Activated CD8-positive, alpha-beta T cell treated with anti-CD3 and anti-CD28 coated beads, Interleukin-2, amount 10 ng/mL, durations not matched to agents 7 days and 5 days (primary cell): Measurements from ENCODE around the gene MPO. TPM values are rescaled to one million over a fixed set of nuclear protein-coding genes. Genes with fewer than 3 reads are reported as not detected.

Experiments used
- ATAC-seq: fragments of 150-1000 bp; cut with Tn5 transposase; one replicate; pipeline ENCODE4 v1.10.0; 2021; ENCODE audit warnings: moderate library complexity
- CTCF ChIA-PET: fragments of 350-600 bp; sonication (Branson Sonifier 250); formaldehyde crosslinking; loops from one replicate; lab custom pipeline; 2021; ENCODE audit warnings: antibody characterized with exemption; lab: Charles Lee
- POLR2A ChIA-PET: fragments of 350-600 bp; sonication (Branson Sonifier 250); formaldehyde crosslinking; loops from one replicate; lab custom pipeline; 2021; ENCODE audit warnings: antibody characterized with exemption; lab: Charles Lee
- DNase-seq: peaks from one replicate; pipeline ENCODE4 v3.0.0-alpha.2; 2020
- H3K27ac Mint-ChIP-seq: one replicate; pipeline ENCODE4 v1.8.0; 2021; ENCODE audit warnings: mild to moderate bottlenecking, mixed read lengths
- H3K27me3 Mint-ChIP-seq: one replicate; pipeline ENCODE4 v1.8.0; 2021; ENCODE audit warnings: low read depth, mixed read lengths
- H3K36me3 Mint-ChIP-seq: one replicate; pipeline ENCODE4 v1.8.0; 2021; ENCODE audit warnings: low read depth, mixed read lengths
- H3K4me1 Mint-ChIP-seq: one replicate; pipeline ENCODE4 v1.8.0; 2021; ENCODE audit warnings: low read depth, mixed read lengths
- H3K4me3 Mint-ChIP-seq: one replicate; pipeline ENCODE4 v1.8.0; 2021; ENCODE audit warnings: mild to moderate bottlenecking, mixed read lengths
- H3K9me3 Mint-ChIP-seq: one replicate; pipeline ENCODE4 v1.8.0; 2022; ENCODE audit warnings: mixed read lengths; ENCODE audit not compliant: insufficient read depth
- total RNA-seq, 2 experiments: library from RNA; stranded (reverse); gene quantifications; one replicate each; pipeline ENCODE4 v1.2.3, GENCODE V29; 2021

Gene MPO
- total RNA-seq, 2 experiments from 2014 or later, result not detected

DNA sequence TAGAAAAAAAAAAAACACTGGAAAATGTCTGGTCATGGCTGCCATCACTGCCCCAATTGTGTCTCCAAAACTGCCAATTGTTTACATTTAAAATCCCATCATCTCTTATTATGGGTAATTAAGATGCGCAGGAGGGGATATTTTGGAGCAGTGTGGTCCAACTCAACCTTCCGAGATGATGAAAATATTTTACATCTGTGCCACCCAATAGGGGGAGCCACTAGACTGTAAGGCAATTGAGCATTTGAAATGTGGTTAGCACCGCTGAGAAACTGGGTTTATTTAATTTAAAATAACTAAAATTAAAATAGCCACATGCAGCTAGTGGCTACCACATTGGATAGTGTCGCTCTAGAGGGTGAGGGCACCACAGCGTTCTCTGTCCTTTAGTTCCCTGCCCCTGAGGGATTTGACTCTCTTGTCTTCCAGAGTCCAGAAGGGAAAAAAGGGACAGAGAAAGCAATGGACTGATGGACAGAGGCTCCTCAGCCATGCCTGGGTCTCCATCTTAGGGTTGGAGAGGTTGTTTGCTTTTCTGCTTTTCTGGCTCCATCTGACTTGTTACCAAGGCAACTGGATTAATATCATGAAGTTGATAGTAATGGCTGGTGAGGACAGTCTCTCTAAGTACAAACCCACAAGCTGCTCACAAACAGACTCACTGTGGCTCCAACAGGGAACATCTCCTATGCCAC, 3.5 kb downstream of the MPO start:
- H3K36me3 Mint-ChIP-seq, result no peaks in the 10 kb centered on the region
- CTCF ChIA-PET, result interaction anchor here (0.7 kb wide), 1 partner anchor 140 kb away, joined by 3 read pairs; the partner anchor contains the start of gene RNF43
- DNase-seq (peak; percentile 38), ATAC-seq (no peak)
- POLR2A ChIA-PET, result no interaction called here
- peaks cover 12% of the 10 kb centered on the region for H3K27me3 Mint-ChIP-seq
- no peak overlapping the region for H3K4me3 Mint-ChIP-seq
- no peak overlapping the region for H3K27ac Mint-ChIP-seq
- no peaks in the 10 kb centered on the region for H3K9me3 Mint-ChIP-seq
- peaks cover 6% of the 10 kb centered on the region for H3K4me1 Mint-ChIP-seq

DNA sequence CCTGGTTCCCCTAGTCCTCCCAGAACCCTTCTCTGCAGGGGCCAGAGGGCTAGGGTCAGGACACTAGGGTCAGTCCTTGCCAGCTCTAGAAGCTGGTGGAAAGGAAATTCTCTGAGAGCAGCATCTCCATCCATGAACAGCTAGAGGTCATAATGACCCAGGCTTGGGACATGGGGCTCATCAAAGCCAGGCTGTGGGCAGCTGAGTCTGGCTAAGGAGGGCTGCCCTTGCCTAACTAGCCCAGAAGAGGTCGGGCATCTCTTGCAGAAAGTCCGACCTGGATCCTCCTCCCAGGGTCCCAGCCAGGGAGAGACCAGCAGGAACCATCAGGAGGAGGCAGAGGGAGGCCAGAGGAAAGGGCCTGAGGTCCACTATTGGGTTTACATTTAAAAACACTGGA, 4.3 kb downstream of the MPO start:
- ChIA-PET CTCF (interaction anchor here (0.9 to 1.1 kb wide), 2 partner anchors 26 to 41 kb away, joined by 3 to 4 read pairs; no protein-coding TSS in a partner anchor), POLR2A (interaction anchor here (0.6 to 0.7 kb wide), 2 partner anchors 25 to 80 kb away, joined by 3 read pairs; no protein-coding TSS in a partner anchor)
- H3K27ac Mint-ChIP-seq, result no peak overlapping the region
- H3K9me3 Mint-ChIP-seq, result no peaks in the 10 kb centered on the region
- ATAC-seq, result no peak
- no peak for DNase-seq
- H3K36me3 Mint-ChIP-seq, result no peaks in the 10 kb centered on the region
- no peak overlapping the region for H3K4me3 Mint-ChIP-seq
- H3K4me1 Mint-ChIP-seq, result peaks cover 6% of the 10 kb centered on the region
- H3K27me3 Mint-ChIP-seq, result peaks cover 12% of the 10 kb centered on the region

GRCh38 chr17:58275417-58275816, 5.3 kb downstream of the MPO start:
- CTCF ChIA-PET, result interaction anchor here (1.1 kb wide), 1 partner anchor 42 kb away, joined by 4 read pairs; no protein-coding TSS in a partner anchor
- POLR2A ChIA-PET, result interaction anchor here (0.7 kb wide), 1 partner anchor 46 kb away, joined by 3 read pairs; no protein-coding TSS in a partner anchor
- no peaks in the 10 kb centered on the region for H3K9me3 Mint-ChIP-seq
- H3K4me3 Mint-ChIP-seq, result no peak overlapping the region
- H3K36me3 Mint-ChIP-seq, result no peaks in the 10 kb centered on the region
- peaks cover 9% of the 10 kb centered on the region for H3K27me3 Mint-ChIP-seq
- ATAC-seq, result no peak
- H3K27ac Mint-ChIP-seq, result no peak overlapping the region
- DNase-seq, result no peak
- peaks cover 6% of the 10 kb centered on the region for H3K4me1 Mint-ChIP-seq

DNA sequence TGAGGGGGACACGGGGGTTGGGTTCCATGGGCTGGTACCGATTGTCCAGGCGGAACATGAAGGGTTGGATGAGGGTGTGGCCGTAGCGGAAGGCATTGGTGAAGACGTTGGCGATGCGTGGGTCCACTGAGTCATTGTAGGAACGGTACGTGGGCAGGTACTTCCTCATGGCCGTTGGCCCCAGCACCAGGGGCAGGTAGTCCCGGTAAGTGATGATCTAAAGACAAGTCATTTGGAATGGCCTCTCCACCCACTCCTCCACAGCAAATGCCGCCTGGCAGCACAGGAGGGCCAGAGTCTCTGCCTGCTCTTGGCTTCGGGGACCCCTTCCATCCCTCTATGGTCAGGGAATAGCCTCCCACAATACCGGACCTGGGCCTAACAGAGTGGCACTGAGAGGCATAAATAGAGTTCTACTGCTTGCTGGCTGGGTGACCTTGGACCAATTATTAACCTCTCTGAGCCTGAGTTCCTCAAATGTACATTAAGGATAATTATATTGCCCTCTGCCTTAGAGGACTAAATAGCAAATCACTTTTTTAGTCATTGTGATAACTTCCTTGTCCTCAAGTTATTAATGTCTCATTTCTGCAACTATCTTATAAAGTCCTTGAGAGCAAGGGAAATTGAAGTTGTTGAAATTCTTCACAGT, 7.2 kb downstream of the MPO start:
- Mint-ChIP-seq H3K27ac (no peak overlapping the region), H3K27me3 (peaks cover 2% of the 10 kb centered on the region), H3K4me3 (no peak overlapping the region), H3K9me3 (no peaks in the 10 kb centered on the region), H3K36me3 (no peaks in the 10 kb centered on the region), H3K4me1 (no peaks in the 10 kb centered on the region)
- ChIA-PET POLR2A (no interaction called here), CTCF (no interaction called here)
- no peak for DNase-seq
- ATAC-seq, result no peak

- CTCF ChIA-PET, result no interaction called here
- no peaks in the 10 kb centered on the region for H3K9me3 Mint-ChIP-seq
- ATAC-seq (no peak), DNase-seq (no peak)
- POLR2A ChIA-PET, result no interaction called here
- no peaks in the 10 kb centered on the region for H3K36me3 Mint-ChIP-seq
- H3K4me1 Mint-ChIP-seq, result no peaks in the 10 kb centered on the region
- peaks cover 2% of the 10 kb centered on the region for H3K27me3 Mint-ChIP-seq
- H3K27ac Mint-ChIP-seq, result no peak overlapping the region
- H3K4me3 Mint-ChIP-seq, result no peak overlapping the region
These were observed 8.1 kb downstream of the MPO start for GRCh38 chr17:58272367-58273280.

- no peaks in the 10 kb centered on the region for H3K36me3 Mint-ChIP-seq
- CTCF ChIA-PET, result interaction anchor here (1.1 kb wide), 1 partner anchor 22 kb away, joined by 4 read pairs; no protein-coding TSS in a partner anchor
- POLR2A ChIA-PET, result no interaction called here
- H3K27me3 Mint-ChIP-seq, result peaks cover 3% of the 10 kb centered on the region
- no peak overlapping the region for H3K4me3 Mint-ChIP-seq
- ATAC-seq, result no peak
- H3K27ac Mint-ChIP-seq, result no peak overlapping the region
- no peaks in the 10 kb centered on the region for H3K9me3 Mint-ChIP-seq
- no peaks in the 10 kb centered on the region for H3K4me1 Mint-ChIP-seq
- no peak for DNase-seq
These were observed 9.4 kb downstream of the MPO start for GRCh38 chr17:58271216-58271931.

DNA sequence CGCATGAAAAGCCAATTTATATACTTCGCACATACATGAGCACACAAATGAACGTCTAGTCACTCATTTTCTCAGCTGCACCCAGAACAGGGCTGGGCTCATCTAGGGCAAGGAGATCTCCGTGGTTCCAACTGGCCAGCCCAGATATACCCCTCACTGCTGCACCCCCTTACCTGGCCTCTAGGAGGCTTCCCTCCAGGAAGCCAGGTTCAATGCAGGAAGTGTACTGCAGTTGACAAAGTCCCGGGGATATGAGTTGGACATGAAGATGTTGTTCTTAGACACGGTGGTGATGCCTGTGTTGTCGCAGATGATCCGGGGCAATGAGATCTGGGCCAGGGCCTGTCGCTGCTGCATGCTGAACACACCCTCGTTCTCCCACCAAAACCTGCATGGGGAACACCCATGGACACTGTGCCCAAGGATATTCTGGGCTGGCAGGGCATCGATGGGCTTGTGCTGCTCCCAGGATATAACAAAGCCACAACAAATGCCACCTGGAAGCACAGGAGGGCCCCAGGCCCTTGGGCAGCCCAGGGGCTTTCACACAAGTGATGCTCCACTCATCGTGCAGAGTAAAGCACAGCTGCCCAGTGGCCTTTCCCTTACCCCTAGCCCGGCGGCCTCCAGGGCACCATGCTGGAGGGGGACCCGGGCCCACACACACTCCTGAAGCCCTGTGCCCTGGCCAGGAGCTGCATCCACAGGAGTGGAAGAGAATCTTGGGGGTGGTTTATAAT, 10.1 kb downstream of the MPO start:
- no peaks in the 10 kb centered on the region for H3K36me3 Mint-ChIP-seq
- DNase-seq, result no peak
- no peaks in the 10 kb centered on the region for H3K4me1 Mint-ChIP-seq
- CTCF ChIA-PET, result interaction anchor here (1.1 kb wide), 1 partner anchor 21 kb away, joined by 4 read pairs; no protein-coding TSS in a partner anchor
- no peak for ATAC-seq
- no peak overlapping the region for H3K4me3 Mint-ChIP-seq
- H3K27me3 Mint-ChIP-seq, result peaks cover 7% of the 10 kb centered on the region
- H3K27ac Mint-ChIP-seq, result no peak overlapping the region
- no peaks in the 10 kb centered on the region for H3K9me3 Mint-ChIP-seq
- POLR2A ChIA-PET, result no interaction called here

DNA sequence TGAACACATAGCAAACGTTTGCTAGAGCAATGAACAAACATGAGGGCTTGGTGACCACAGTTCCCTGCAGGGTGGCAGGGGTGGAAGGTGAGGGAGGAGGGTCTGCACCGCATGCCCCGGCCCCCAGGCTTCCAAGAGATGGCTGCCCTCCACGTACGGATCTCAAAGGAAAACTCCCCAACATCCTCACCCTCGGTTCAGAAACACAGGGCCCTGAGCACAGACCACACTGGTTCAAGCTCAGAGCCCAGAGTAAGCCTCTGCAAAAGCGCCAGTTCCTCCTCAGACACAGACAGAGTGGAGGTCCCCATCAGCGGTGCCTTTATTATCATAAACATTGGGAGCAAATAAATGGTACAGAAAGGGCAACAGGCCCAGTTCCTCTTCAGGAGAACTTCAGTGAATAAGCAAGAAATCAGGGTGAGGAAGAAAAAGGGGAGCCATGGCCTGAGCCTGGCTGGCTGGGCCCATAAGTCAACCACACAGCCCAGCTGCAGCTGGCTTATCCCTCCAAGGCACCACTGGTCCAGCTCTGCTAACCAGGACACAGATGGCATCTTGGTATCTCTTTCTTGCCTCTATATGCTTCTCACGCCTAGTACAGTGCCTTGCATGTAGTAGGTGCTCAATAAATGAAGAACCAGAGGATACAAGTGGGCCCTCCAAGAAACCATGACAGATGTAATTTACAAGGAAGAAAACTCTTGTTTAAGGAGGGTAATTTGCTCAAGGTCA, 11.0 kb downstream of the MPO start:
- Mint-ChIP-seq H3K4me3 (no peak overlapping the region), H3K36me3 (no peaks in the 10 kb centered on the region), H3K9me3 (no peaks in the 10 kb centered on the region), H3K27ac (no peak overlapping the region), H3K4me1 (no peaks in the 10 kb centered on the region), H3K27me3 (peaks cover 13% of the 10 kb centered on the region)
- ATAC-seq (no peak), DNase-seq (no peak)
- POLR2A ChIA-PET, result no interaction called here
- CTCF ChIA-PET, result no interaction called here

DNA sequence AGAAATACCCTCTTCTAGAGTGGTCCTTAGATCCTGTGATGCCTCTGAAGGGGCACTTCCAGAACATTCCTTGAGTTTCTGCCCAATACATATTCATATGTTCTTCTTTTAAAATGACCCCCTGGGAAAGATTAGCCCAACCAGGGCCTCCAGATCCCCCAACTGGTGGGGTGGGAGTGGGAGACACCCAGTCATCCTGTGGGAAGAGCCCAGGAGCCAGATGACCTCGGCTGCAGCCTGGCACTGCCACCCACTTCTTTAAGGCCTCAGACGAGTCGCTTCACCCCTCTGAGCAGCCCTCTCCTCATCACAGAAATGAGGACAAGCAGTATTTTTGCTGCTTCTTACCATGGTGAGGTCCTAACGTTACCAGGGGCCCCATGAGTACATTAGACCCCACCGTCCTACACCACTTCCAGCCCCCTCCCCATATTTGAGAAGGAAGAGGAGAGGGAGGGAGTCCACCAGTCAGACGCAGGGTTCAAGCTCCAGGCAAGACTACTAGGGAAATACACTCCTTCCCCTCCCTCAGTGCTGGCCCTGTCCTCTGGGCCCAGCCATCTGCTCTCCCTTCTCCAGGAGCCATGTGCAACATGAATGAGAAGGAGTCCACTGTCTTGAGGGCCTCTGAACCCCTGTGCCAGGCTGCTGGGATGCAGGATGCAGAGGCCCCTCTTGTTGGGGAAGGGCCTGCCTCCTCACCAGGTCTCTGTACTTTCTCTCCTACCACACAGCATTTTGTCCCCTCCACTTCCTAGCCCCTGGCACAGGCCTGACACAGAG, 11.8 kb downstream of the MPO start:
- H3K27me3 Mint-ChIP-seq, result peaks cover 17% of the 10 kb centered on the region
- ATAC-seq (no peak), DNase-seq (no peak)
- CTCF ChIA-PET, result interaction anchor here (1.3 kb wide), 1 partner anchor 13 kb away, joined by 3 read pairs; no protein-coding TSS in a partner anchor
- H3K36me3 Mint-ChIP-seq, result no peaks in the 10 kb centered on the region
- no peak overlapping the region for H3K4me3 Mint-ChIP-seq
- POLR2A ChIA-PET, result no interaction called here
- H3K27ac Mint-ChIP-seq, result no peak overlapping the region
- no peaks in the 10 kb centered on the region for H3K9me3 Mint-ChIP-seq
- H3K4me1 Mint-ChIP-seq, result no peaks in the 10 kb centered on the region

- POLR2A ChIA-PET, result no interaction called here
- Mint-ChIP-seq H3K4me1 (no peaks in the 10 kb centered on the region), H3K4me3 (no peak overlapping the region), H3K27ac (no peak overlapping the region), H3K9me3 (no peaks in the 10 kb centered on the region), H3K27me3 (peaks cover 23% of the 10 kb centered on the region), H3K36me3 (no peaks in the 10 kb centered on the region)
- CTCF ChIA-PET, result interaction anchor here (1.3 kb wide), 2 partner anchors 12 to 68 kb away, joined by 3 read pairs; no protein-coding TSS in a partner anchor
- ATAC-seq, result no peak
- no peak for DNase-seq
These were observed 12.4 kb downstream of the MPO start for GRCh38 chr17:58268326-58268725.
